A549 treated with DMSO at 1 μM for 4 hours (cell line): ENCODE data around the gene SLC16A1. TPM values are rescaled to one million over a fixed set of nuclear protein-coding genes. Genes with fewer than 3 reads are reported as not detected.

Experiments
- total RNA-seq: library from RNA; stranded (reverse); fragments of 200-300 nt; extraction: Qiagen RNA extraction; gene quantifications from 5 replicates; pipeline ENCODE4 v1.2.3, GENCODE V29; 2022; ENCODE audit warnings: low read depth

Gene SLC16A1
- 50.5 to 60.5 TPM (median 57.3 TPM) in 5 replicates for total RNA-seq

DNA sequence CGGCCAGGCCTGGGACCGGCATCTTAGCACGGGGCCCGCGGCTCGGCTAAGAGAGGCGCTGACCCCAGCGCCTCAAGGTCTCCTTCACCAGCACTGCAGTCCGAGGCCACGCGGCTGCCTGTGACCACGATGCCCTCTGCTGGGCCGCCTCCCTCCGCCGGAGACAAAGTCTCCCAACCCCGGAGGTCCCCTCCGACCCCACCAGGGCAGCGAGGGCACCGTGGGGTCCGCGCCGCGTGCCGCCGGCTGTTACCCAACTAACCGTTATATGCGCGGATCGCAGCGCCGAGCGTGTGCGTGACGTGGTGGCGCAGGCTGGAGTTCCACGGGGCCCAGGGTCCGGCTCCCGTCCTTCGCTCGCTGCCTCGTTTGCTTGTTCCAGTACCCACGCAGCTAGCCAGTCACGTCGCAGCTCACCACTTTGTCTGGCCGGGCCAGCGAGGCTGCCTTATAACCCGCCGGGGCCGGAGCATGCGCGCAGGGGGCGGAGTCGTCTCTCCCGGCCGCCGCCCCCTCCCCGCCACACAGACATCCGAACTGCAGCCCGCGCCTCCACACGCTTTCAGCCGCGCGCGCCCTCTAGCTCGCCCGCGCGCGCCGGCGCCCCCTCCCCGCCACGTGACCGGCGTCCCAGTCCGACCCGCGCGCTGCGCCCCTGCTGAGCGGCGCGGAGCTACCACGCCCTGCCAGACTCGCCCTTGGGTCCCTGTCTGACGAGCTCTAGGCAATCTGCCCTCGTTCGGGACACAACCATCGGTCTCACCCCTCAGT lies at the start of gene SLC16A1:
SLC16A1 (minus strand) TSS at position 424 of the 771 bp plus-strand sequence. CDS start 26,888 bp downstream, outside the sequence.

Other genes starting within 250 kb of the SLC16A1 start
- 341 to 402 TPM (median 359 TPM) in 5 replicates for gene RHOC, start 249.1 kb downstream of the SLC16A1 start, total RNA-seq
- gene PPM1J, start 240.9 kb downstream of the SLC16A1 start, total RNA-seq = 1.1 to 1.9 TPM (median 1.4 TPM) in 5 replicates
- 3.0 to 4.2 TPM (median 3.7 TPM) in 5 replicates for gene LRIG2, start 117.0 kb upstream of the SLC16A1 start, total RNA-seq